Common myeloid progenitor, CD34-positive (primary cell): ENCODE data around the gene WSCD1.

Experiments used
- CTCF ChIA-PET: fragments of 350-600 bp; sonication (Branson Sonifier 250); formaldehyde crosslinking; loops from one replicate; lab custom pipeline; 2021; ENCODE audit warnings: antibody characterized with exemption; lab: Charles Lee
- POLR2A ChIA-PET: fragments of 350-600 bp; sonication (Branson Sonifier 250); formaldehyde crosslinking; loops from one replicate; lab custom pipeline; 2021; ENCODE audit warnings: antibody characterized with exemption; lab: Charles Lee
- DNase-seq, 3 donors: peaks; one replicate each; pipeline versions ENCODE4 v3.0.0 to v3.0.0-alpha.2; 2013
- H3K27ac ChIP-seq, 2 experiments: 1 replicate in 1 of 2; 2 replicates in 1 of 2; pipeline ENCODE4 v1.7.0; 2013; ENCODE audit warnings: inconsistent platforms in 2 of 2, low read length in 2 of 2, mild to moderate bottlenecking in 2 of 2, low read depth in 1 of 2, moderate library complexity in 1 of 2; ENCODE audit not compliant: severe bottlenecking in 2 of 2, insufficient read depth in 1 of 2, poor library complexity in 1 of 2
- H3K27me3 ChIP-seq, 5 experiments: replicated peaks in 2 of 5; 1 replicate in 3 of 5; 2 replicates in 2 of 5; pipeline versions ENCODE4 v1.6.1 to v1.7.0; 2013; ENCODE audit warnings: low read length in 4 of 5, mild to moderate bottlenecking in 2 of 5, moderate library complexity in 2 of 5, inconsistent platforms in 1 of 5; ENCODE audit not compliant: insufficient read depth in 5 of 5, control insufficient read depth in 4 of 5
- H3K36me3 ChIP-seq, 4 experiments: 1 replicate in 2 of 4; 2 replicates in 2 of 4; pipeline versions ENCODE4 v1.6.1 to v1.7.0; 2013; ENCODE audit warnings: low read length in 3 of 4, control low read depth in 1 of 4, mild to moderate bottlenecking in 1 of 4; ENCODE audit not compliant: control insufficient read depth in 4 of 4, insufficient read depth in 4 of 4
- H3K4me1 ChIP-seq, 4 experiments: 1 replicate in 3 of 4; 2 replicates in 1 of 4; pipeline versions ENCODE4 v1.6.1 to v1.7.1; 2013; ENCODE audit warnings: low read length in 3 of 4, mild to moderate bottlenecking in 3 of 4, control low read depth in 1 of 4, inconsistent platforms in 1 of 4, moderate library complexity in 1 of 4; ENCODE audit not compliant: control insufficient read depth in 4 of 4, insufficient read depth in 4 of 4; ENCODE audit errors: control extremely low read depth in 1 of 4
- H3K4me3 ChIP-seq, 7 experiments: 1 replicate in 4 of 7; 2 replicates in 3 of 7; pipeline versions ENCODE4 v1.5.1 to v1.7.0; 2013; ENCODE audit warnings: mild to moderate bottlenecking in 7 of 7, low read length in 6 of 7, moderate library complexity in 6 of 7, inconsistent platforms in 2 of 7, low read depth in 2 of 7, control low read depth in 1 of 7; ENCODE audit not compliant: insufficient read depth in 4 of 7, control insufficient read depth in 1 of 7; ENCODE audit errors: extremely low read depth in 1 of 7
- H3K9me3 ChIP-seq, 5 experiments: 1 replicate in 4 of 5; 2 replicates in 1 of 5; pipeline versions ENCODE4 v1.6.1 to v1.7.1; 2013; ENCODE audit warnings: low read length in 4 of 5, mild to moderate bottlenecking in 2 of 5, inconsistent platforms in 1 of 5, low read depth in 1 of 5, moderate library complexity in 1 of 5; ENCODE audit not compliant: control insufficient read depth in 4 of 5, insufficient read depth in 2 of 5; ENCODE audit errors: control extremely low read depth in 1 of 5
- WGBS: methylation state at CpG from one replicate; pipeline ENCODE4 v1.1.5; 2013; ENCODE audit not compliant: insufficient coverage; 5-methylcytosine and 5-hydroxymethylcytosine counted together

WSCD1 gene

GRCh38 chr17:6105649-6106007 is 35.4 kb downstream of the WSCD1 start:
- H3K9me3 ChIP-seq: peaks cover 0 to 2% (median 0%) of the 10 kb centered on the region in 5 experiments

GRCh38 chr17:6106212-6106611 is 36.0 kb downstream of the WSCD1 start:
- POLR2A ChIA-PET: no interaction called here
- no peaks in the 10 kb centered on the region for H3K27me3 ChIP-seq
- no peak overlapping the region for H3K4me3 ChIP-seq
- DNase-seq: no peak
- no peaks in the 10 kb centered on the region for H3K4me1 ChIP-seq
- no peaks in the 10 kb centered on the region for H3K36me3 ChIP-seq
- peaks cover 0 to 2% (median 0%) of the 10 kb centered on the region in 5 experiments for H3K9me3 ChIP-seq
- CTCF ChIA-PET: no interaction called here
- 100% methylated on average over 2 of the region's 2 CpGs for WGBS
- no peak overlapping the region for H3K27ac ChIP-seq

More at GRCh38 chr17:6105649-6106007, 35.4 kb downstream of the WSCD1 start:
- no peaks in the 10 kb centered on the region for H3K4me1 ChIP-seq
- H3K4me3 ChIP-seq: no peak overlapping the region
- POLR2A ChIA-PET: no interaction called here
- 92% methylated on average over 6 of the region's 6 CpGs for WGBS
- no peak overlapping the region for H3K27ac ChIP-seq
- H3K27me3 ChIP-seq: no peaks in the 10 kb centered on the region
- CTCF ChIA-PET: no interaction called here
- no peak for DNase-seq
- no peaks in the 10 kb centered on the region for H3K36me3 ChIP-seq

GRCh38 chr17:6107791-6108190 is 37.6 kb downstream of the WSCD1 start:
- no peak for DNase-seq
- Histone ChIP-seq H3K36me3 (no peaks in the 10 kb centered on the region), H3K27me3 (no peaks in the 10 kb centered on the region), H3K4me1 (no peaks in the 10 kb centered on the region), H3K27ac (no peak overlapping the region), H3K9me3 (peaks cover 0 to 2% (median 0%) of the 10 kb centered on the region in 5 experiments), H3K4me3 (no peak overlapping the region)
- 93% methylated on average over 9 of the region's 12 CpGs for WGBS
- CTCF ChIA-PET: no interaction called here
- POLR2A ChIA-PET: no interaction called here

GRCh38 chr17:6108382-6108781 is 38.2 kb downstream of the WSCD1 start:
- peaks cover 0 to 2% (median 0%) of the 10 kb centered on the region in 5 experiments for H3K9me3 ChIP-seq
- H3K4me1 ChIP-seq: no peaks in the 10 kb centered on the region
- CTCF ChIA-PET: no interaction called here
- H3K36me3 ChIP-seq: no peaks in the 10 kb centered on the region
- no peak for DNase-seq
- 95% methylated on average over 2 of the region's 5 CpGs for WGBS
- no peaks in the 10 kb centered on the region for H3K27me3 ChIP-seq
- POLR2A ChIA-PET: no interaction called here
- no peak overlapping the region for H3K27ac ChIP-seq
- H3K4me3 ChIP-seq: no peak overlapping the region

GRCh38 chr17:6108987-6109386 is 38.8 kb downstream of the WSCD1 start:
- no peak overlapping the region for H3K27ac ChIP-seq
- DNase-seq: no peak
- POLR2A ChIA-PET: no interaction called here
- peaks cover 0 to 2% (median 0%) of the 10 kb centered on the region in 5 experiments for H3K9me3 ChIP-seq
- 96% methylated on average over 5 of the region's 5 CpGs for WGBS
- H3K36me3 ChIP-seq: no peaks in the 10 kb centered on the region
- no peaks in the 10 kb centered on the region for H3K4me1 ChIP-seq
- CTCF ChIA-PET: no interaction called here
- no peak overlapping the region for H3K4me3 ChIP-seq
- H3K27me3 ChIP-seq: no peaks in the 10 kb centered on the region

- no peak overlapping the region for H3K27ac ChIP-seq
- DNase-seq: no peak
- H3K27me3 ChIP-seq: no peaks in the 10 kb centered on the region
- no peak overlapping the region for H3K4me3 ChIP-seq
- no peaks in the 10 kb centered on the region for H3K36me3 ChIP-seq
- H3K4me1 ChIP-seq: no peaks in the 10 kb centered on the region
- POLR2A ChIA-PET: no interaction called here
- CTCF ChIA-PET: no interaction called here
- WGBS: 96% methylated on average over 4 of the region's 4 CpGs
- H3K9me3 ChIP-seq: peaks cover 0 to 2% (median 0%) of the 10 kb centered on the region in 5 experiments
These were observed 39.4 kb downstream of the WSCD1 start for GRCh38 chr17:6109536-6109935.

- Histone ChIP-seq H3K4me1 (no peaks in the 10 kb centered on the region), H3K9me3 (peaks cover 0 to 2% (median 0%) of the 10 kb centered on the region in 5 experiments), H3K36me3 (no peaks in the 10 kb centered on the region), H3K27ac (no peak overlapping the region), H3K27me3 (no peaks in the 10 kb centered on the region), H3K4me3 (no peak overlapping the region)
- CTCF ChIA-PET: interaction anchor here (1.0 kb wide), 1 partner anchor 13 kb away, joined by 3 read pairs; no protein-coding TSS in a partner anchor
- POLR2A ChIA-PET: no interaction called here
- WGBS: 93% methylated on average over 3 of the region's 4 CpGs
- DNase-seq: no peak
These were observed 39.9 kb downstream of the WSCD1 start for GRCh38 chr17:6110088-6110487.
